HG03469 (cell line): ENCODE data around the gene SKIC2.

ENCODE experiments used
- ATAC-seq: cut with Tn5 transposase; IDR thresholded peaks from one replicate; pipeline ENCODE4 v1.9.1; 2021; ENCODE audit warnings: mild to moderate bottlenecking, moderate library complexity, moderate number of reproducible peaks; ENCODE audit not compliant: unreplicated experiment

Gene SKIC2

GRCh38 chr6:31945154-31945506 lies 13.8 kb upstream of the SKIC2 start:
- no peak for ATAC-seq

- no peak for ATAC-seq
These were observed 13.2 kb upstream of the SKIC2 start, which contains the start of gene CFB for GRCh38 chr6:31945507-31946369. Gene CFB (plus strand): TSS chr6:31946095. CDS start chr6:31946222, 127 bp downstream.

- no peak for ATAC-seq
These were observed 12.5 kb upstream of the SKIC2 start for GRCh38 chr6:31946370-31946885.

GRCh38 chr6:31947070-31947675 lies 11.8 kb upstream of the SKIC2 start:
- ATAC-seq = no peak

GRCh38 chr6:31947864-31948263 lies 11.1 kb upstream of the SKIC2 start:
- no peak for ATAC-seq

GRCh38 chr6:31948306-31948705 lies 10.7 kb upstream of the SKIC2 start:
- no peak for ATAC-seq

- ATAC-seq = no peak
These were observed 10.1 kb upstream of the SKIC2 start for GRCh38 chr6:31948753-31949413.

GRCh38 chr6:31949926-31950548 lies 8.9 kb upstream of the SKIC2 start:
- ATAC-seq = no peak

- no peak for ATAC-seq
These were observed 6.7 kb upstream of the SKIC2 start for GRCh38 chr6:31952140-31952805.

- ATAC-seq = no peak
These were observed 6.1 kb upstream of the SKIC2 start for GRCh38 chr6:31952890-31953289.

- ATAC-seq = no peak
These were observed 4.5 kb upstream of the SKIC2 start for GRCh38 chr6:31954511-31954910.

- ATAC-seq = no peak
These were observed 2.2 kb upstream of the SKIC2 start for GRCh38 chr6:31956796-31957195.

- no peak for ATAC-seq
These were observed 599 bp upstream of the SKIC2 start for GRCh38 chr6:31958412-31958740.

- no peak for ATAC-seq
These were observed 2.6 kb downstream of the SKIC2 start for GRCh38 chr6:31961616-31962015.

- ATAC-seq = no peak
These were observed 4.9 kb downstream of the SKIC2 start for GRCh38 chr6:31963921-31964320.

- ATAC-seq = no peak
These were observed 6.7 kb downstream of the SKIC2 start for GRCh38 chr6:31965700-31966099.

- ATAC-seq = no peak
These were observed 7.5 kb downstream of the SKIC2 start for GRCh38 chr6:31966506-31966905.

GRCh38 chr6:31966997-31967925 lies 8.3 kb downstream of the SKIC2 start:
- no peak for ATAC-seq

- no peak for ATAC-seq
These were observed 8.9 kb downstream of the SKIC2 start for GRCh38 chr6:31967926-31968320.

- no peak for ATAC-seq
These were observed 9.4 kb downstream of the SKIC2 start for GRCh38 chr6:31968326-31968725.
